HTR-8/SVneo (cell line): ENCODE data around the gene ZNF268.

Experiments used
- DNase-seq: peaks from one replicate; pipeline ENCODE4 v3.0.0; 2011; ENCODE audit warnings: low spot score, mixed read lengths; ENCODE audit not compliant: insufficient read length
- FAIRE-seq: peaks from 2 replicates; lab custom pipeline; 2011; peaks lifted over from hg19 to GRCh38; lab: Jason Lieb, UNC

Gene ZNF268

DNA sequence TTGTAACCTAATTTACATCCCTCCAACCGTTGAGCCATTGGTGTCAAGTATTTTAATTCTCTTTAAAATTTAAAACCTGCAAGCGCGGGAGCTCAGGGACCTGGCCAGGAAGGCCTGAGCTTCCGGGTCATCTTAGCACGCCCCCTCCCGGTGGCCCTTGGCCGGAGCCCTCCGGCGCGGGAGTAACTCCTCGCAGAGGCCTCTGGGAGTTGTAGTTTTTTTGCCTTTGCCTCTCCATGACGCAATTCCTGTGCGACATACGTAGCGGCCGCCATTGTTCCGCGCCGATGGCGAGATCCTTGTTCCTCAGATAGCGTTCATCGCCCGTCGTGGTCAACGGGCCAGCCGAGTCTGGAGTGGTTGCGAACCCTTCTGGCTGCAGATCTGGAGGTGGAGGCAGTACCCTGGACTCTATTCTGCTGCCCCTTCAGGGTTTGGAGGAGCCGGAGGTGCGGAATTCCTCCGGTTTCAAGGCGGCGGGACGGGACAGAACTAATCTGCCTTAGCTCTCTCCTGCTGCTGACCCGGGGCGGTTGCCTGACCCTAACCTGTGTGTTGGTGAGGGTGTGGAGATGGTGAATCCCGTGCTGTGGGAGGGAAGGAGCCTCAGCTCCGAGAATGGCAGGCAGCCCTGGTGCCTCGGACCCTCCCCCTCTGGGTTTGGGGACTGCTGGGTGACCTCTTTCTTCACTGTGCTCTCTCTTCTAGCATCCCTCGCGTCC is at the start of gene ZNF268:
Gene ZNF268, plus strand, starts transcription at position 258 of the 722 bp plus-strand sequence. CDS start 503 bp downstream, outside the sequence.
- peak; percentile 86 for DNase-seq
- peak; percentile 57 for FAIRE-seq

DNA sequence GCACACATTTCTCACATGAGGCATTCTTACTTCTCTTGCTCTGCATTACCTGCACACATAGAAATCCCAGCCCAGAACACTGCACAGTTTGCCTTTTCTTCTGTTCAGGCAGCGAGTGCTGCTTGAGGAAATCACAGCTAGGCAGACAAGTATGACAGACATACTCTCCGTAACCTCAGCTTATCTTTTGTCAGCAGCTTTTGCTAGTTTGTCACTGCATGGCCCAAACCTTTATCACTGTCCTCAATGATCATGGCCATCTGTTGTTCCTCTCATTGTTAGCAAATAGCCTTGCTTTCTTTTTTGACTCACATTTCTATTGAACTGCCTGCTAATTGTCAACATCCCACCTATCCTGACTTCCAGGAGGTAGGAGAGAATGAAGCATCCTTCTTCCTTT is 45.5 kb upstream of the ZNF268 start:
- FAIRE-seq = no peak
- DNase-seq = no peak

DNA sequence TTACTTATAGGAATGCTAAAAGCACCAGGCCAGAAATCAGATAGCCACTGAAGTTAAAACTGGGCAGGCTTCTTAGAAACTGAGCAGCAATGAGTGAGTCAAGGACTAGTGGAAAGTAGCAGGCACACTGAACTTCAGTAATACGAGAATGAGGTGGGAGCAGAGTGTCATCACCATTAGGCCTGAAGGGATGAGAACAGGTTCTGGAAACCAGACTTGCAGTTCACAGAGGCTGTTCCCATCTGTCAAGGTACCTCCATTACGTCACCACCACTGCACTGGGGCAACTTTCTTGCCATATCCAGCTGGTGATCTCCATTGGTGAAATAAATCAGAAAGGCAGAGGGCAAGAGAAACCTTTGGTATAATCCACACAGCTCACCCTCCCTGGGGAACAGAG is 35.3 kb upstream of the ZNF268 start:
- FAIRE-seq = no peak
- DNase-seq = no peak

GRCh38 chr12:133156125-133156690 is 25.1 kb upstream of the ZNF268 start:
- no peak for DNase-seq
- FAIRE-seq = no peak

DNA sequence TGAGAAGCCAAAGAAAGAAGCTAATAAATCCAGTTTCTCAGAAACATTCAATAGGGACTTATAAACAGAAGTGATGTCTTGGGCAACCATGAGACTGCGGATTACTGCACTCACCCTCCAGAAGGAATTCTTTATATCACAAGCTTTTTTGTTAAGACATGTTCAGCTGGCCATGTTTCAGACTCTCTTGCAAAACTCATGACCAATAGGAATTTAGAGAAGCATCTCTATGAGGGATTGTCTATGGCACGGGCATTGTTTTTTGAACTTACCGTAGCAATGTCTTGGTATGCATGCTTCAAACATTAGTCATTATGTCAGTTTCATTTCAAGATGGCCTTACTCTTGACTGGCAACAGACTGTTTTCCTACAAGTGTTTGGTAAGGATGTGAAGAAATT is 15.5 kb upstream of the ZNF268 start:
- DNase-seq (no peak), FAIRE-seq (no peak)

DNA sequence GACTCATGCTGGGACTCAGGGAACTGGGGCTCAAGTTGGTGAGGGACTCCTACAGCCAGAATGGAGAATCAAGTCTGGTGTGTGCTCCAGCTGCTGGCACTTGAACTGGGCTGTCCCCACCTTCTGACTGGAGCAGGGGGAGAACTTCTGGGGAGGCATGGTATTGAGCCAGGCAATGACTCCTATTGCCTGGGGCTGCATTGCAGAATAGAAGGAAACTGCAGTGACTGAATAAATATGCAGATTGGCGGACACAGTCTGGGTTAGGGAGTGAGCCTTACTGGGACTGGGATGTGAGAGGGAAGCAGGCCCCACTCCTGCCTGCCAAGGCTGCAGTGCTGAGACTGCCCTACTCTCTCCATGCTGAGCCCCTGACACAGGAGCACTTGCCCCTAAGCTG is 8.8 kb upstream of the ZNF268 start:
- FAIRE-seq = no peak
- DNase-seq = no peak

DNA sequence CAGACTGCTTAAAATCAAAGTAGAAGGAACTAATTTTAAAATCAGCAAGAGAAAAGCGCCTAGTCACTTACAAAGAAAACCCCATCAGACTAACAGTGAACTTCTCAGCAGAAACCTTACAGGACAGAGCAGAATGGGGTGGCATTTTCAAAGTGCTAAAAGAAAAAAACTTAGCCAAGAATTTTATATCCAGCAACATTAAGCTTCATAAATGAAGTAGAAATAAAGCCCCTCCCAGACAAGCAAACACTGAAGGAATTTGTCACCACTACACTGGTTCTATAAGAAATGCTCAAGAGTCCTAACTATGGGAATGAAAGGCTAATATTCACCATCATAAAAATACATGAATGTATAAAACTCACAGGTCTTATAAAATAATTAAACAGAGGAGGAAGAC is 6.4 kb upstream of the ZNF268 start:
- DNase-seq (no peak), FAIRE-seq (no peak)

GRCh38 chr12:133180669-133181068 is 626 bp upstream of the ZNF268 start:
- no peak for FAIRE-seq
- no peak for DNase-seq

DNA sequence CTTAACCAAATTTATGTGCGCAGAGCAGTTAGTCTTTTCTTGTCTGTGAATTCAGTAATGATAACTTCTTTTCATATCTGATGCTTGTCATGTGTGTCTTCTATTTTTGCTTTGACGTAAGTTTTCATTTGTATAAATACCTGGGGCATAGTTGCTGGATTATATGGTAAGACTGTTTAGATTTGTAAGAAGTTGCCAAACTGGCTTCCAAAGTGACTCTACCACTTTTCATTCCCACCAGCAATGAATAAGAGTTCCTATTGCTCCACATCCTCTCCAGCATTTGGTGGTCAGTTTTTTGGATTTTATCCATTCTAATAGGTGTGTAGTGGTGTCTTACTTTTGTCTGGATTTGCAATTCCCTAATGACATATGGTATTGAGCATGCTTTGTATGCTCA is 8.9 kb downstream of the ZNF268 start:
- DNase-seq = no peak
- no peak for FAIRE-seq

- DNase-seq (no peak), FAIRE-seq (no peak)
These were observed 11.6 kb downstream of the ZNF268 start for GRCh38 chr12:133192847-133193246.

DNA sequence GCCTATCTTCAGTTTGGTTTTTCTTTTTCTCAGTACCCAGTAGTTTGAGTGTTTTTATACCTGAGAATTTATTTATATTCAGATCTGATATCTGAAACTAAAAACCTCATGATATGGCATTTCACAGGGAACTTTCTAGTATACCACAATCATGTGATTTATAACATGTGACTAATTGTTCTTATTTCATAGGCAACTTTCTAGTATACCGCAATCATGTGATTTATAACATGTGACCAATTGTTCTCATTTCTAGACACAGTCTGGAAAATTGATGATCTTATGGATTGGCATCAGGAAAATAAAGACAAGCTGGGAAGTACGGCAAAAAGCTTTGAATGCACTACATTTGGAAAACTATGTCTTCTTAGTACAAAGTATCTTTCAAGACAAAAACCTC is 20.6 kb downstream of the ZNF268 start:
- DNase-seq = no peak
- FAIRE-seq = no peak

GRCh38 chr12:133202493-133203343 is 21.4 kb downstream of the ZNF268 start:
- DNase-seq (no peak), FAIRE-seq (no peak)

DNA sequence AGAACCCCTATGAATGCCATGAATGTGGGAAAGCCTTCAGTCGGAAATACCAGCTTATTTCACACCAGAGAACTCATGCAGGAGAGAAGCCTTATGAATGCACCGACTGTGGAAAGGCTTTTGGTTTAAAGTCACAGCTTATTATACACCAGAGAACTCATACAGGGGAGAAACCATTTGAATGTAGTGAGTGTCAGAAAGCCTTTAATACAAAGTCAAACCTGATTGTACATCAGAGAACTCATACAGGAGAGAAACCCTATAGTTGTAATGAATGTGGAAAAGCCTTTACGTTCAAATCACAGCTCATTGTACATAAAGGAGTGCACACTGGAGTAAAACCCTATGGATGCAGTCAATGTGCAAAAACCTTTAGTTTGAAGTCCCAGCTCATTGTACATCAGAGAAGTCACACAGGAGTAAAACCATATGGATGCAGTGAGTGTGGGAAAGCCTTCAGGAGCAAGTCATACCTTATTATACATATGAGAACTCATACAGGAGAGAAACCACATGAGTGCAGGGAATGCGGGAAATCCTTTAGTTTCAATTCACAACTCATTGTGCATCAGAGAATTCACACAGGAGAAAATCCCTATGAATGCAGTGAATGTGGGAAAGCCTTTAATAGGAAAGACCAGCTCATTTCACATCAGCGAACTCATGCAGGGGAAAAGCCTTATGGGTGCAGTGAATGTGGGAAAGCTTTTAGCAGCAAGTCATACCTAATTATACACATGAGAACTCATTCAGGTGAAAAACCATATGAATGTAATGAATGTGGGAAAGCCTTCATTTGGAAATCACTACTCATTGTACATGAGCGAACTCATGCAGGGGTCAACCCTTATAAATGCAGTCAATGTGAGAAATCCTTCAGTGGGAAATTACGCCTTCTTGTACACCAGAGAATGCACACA is 22.3 kb downstream of the ZNF268 start:
- no peak for DNase-seq
- no peak for FAIRE-seq

GRCh38 chr12:133204264-133204603 is 22.9 kb downstream of the ZNF268 start:
- no peak for FAIRE-seq
- DNase-seq = no peak

DNA sequence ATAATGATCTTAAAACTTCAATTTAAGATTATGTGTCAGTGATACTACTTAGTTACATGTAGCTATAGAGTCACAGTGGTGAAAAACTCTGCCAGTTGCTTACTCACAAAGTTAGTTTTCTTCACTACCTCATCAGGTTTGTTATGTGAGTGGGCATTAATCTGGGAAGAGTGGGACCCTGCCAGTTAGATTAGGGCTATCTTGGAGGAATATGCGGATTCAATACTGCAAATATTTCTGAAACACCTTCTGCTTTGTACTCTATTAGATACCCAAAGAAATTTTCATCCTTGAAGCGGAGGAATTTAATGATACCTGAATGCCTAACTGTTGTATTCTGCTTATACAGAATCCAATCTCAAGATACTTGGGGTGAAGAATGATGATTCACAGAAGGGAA is 25.1 kb downstream of the ZNF268 start:
- no peak for FAIRE-seq

DNA sequence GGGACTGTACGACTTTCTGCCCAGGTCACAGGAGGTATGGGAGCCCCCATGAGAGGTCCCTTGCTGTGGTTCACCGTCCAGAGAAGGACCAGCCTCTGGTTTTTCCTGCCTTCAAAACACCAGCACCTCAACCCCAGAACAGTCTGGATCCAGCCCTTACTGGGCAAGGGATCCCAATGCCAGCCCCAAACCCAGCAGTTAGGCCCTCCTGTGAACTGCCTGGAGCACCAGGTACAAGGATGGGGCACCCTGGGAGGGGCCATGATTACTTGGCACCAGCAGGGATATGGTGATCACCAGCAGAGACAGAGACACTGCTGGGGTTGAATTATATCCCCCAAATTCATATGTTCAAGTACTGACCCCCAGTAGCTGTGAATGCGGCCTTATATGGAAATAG is 34.4 kb downstream of the ZNF268 start:
- DNase-seq (no peak), FAIRE-seq (no peak)

More for the DNA sequence above, 25.1 kb downstream of the ZNF268 start:
- no peak for DNase-seq

DNA sequence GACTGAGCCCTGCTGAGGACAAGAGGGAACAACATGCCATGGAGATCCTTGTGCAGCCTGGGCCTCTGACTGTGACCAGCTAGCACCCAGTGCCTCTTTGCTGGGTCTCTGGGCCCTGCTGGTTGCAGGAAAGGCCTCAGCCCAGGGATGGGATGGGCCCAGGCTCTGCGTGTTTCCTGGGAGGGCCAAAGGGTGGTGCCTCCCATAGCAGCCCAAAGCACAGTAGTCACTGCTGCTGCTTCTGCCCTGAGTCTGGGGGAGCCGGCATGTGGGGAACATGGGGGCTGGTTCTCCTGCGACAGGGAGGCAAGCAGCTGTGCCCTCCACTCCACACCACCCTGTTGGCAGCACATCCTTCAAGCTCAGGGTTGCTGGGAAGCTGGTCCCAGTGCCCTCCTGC is 35.9 kb downstream of the ZNF268 start:
- DNase-seq = no peak

DNA sequence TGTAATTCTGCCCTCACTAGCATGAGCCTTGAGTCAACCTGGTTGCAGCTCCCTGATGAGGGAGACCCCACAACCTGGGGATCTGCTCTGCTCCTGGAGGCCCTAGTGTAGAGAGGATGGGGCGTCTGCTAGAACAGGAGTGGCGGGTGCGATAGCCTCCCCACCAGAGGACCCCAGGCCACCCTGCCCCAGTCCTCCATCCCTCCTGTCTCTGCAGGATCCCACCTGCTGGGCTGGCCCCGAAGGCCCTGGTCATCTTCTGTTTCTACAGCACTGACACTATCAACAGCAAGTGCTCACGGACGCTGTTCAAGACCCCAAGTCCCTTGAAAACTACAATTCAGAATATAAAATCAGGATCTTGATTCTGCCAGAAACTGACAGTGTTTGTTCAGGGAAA is 39.2 kb downstream of the ZNF268 start:
- DNase-seq = no peak
- no peak for FAIRE-seq

More for the DNA sequence above, 35.9 kb downstream of the ZNF268 start:
- FAIRE-seq = no peak

- DNase-seq (no peak), FAIRE-seq (no peak)
These were observed 39.9 kb downstream of the ZNF268 start for GRCh38 chr12:133221241-133221640.

DNA sequence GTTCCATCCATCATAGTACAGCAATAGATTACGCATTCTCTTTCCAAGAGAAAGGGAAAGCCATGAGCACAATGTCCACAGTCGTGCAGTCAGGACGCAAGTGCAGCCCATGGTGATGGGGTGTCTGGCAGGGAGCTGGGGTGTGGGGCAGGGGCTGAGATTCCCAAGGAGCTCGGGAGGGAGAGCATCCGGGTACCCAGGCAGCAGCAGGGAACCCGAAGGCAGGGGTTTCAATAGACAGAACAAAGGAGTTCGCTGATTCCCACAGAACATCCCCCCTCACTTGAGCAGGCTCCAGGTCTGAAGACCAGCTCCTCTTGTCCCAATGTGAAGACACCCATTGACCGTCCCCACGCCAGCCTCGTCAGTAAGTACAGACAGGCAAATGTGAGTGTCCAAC is 40.9 kb downstream of the ZNF268 start:
- DNase-seq (no peak), FAIRE-seq (no peak)
